Right lobe of liver (tissue), 4 donors: ENCODE results near the gene CYSTM1.

ENCODE experiments used
- POLR2A ChIP-seq: fragments of 450-650 bp; IDR thresholded peaks from one replicate; pipeline ENCODE4 v1.6.1; 2017; ENCODE audit warnings: antibody characterized with exemption, mild to moderate bottlenecking
- TF ChIP-seq, protein P1 (sequence below), 4 donors: fragments of 200-600 bp in 3 of 4; fragments of 450-650 bp in 1 of 4; IDR thresholded peaks; one replicate each; pipeline versions ENCODE4 v1.5.1 to v1.8.0; 2016 to 2022; ENCODE audit warnings: antibody characterized with exemption in 4 of 4, mild to moderate bottlenecking in 2 of 4
- donor health status: DM: no; HTN: no; CAD: no.
- donor health status: DM: no; HTN: no; CAD: no.
- donor health status: DM: no; HTN: yes; CAD: no.

- TF ChIP-seq, protein P1, sequence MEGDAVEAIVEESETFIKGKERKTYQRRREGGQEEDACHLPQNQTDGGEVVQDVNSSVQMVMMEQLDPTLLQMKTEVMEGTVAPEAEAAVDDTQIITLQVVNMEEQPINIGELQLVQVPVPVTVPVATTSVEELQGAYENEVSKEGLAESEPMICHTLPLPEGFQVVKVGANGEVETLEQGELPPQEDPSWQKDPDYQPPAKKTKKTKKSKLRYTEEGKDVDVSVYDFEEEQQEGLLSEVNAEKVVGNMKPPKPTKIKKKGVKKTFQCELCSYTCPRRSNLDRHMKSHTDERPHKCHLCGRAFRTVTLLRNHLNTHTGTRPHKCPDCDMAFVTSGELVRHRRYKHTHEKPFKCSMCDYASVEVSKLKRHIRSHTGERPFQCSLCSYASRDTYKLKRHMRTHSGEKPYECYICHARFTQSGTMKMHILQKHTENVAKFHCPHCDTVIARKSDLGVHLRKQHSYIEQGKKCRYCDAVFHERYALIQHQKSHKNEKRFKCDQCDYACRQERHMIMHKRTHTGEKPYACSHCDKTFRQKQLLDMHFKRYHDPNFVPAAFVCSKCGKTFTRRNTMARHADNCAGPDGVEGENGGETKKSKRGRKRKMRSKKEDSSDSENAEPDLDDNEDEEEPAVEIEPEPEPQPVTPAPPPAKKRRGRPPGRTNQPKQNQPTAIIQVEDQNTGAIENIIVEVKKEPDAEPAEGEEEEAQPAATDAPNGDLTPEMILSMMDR (IDR thresholded peaks at IDR 0.05): no peak
- TF ChIP-seq POLR2A: no peak
Measured at GRCh38 chr5:140182803-140183367, 7.9 kb downstream of the CYSTM1 start.
